ENCODE measurements around the gene DUSP1. TPM values are rescaled to one million over a fixed set of nuclear protein-coding genes. Genes with fewer than 3 reads are reported as not detected.
"Not testable (repeated sequence)": the region's sequence is repeated elsewhere in the genome, so short reads cannot be mapped to it uniquely, and the experiment has no call there.

Gene DUSP1
- total RNA-seq, 1 donor from 2014 or later = 9.7 TPM

- intact Hi-C loops (cut with micrococcal nuclease) = no loop called here
- H3K27me3 Mint-ChIP-seq (ENCODE audit: low read depth) = no peaks in the 10 kb centered on the region
Observed at GRCh38 chr5:172792701-172793570, 21.9 kb upstream of the DUSP1 start.

GRCh38 chr5:172791726-172792445 lies 20.9 kb upstream of the DUSP1 start:
- no peaks in the 10 kb centered on the region for H3K27me3 Mint-ChIP-seq (ENCODE audit: low read depth)
- H3K9me3 Mint-ChIP-seq = no peaks in the 10 kb centered on the region
- intact Hi-C loops (cut with micrococcal nuclease) = no loop called here
- peaks cover 8% of the 10 kb centered on the region for H3K4me1 Mint-ChIP-seq (ENCODE audit: low read depth)
- no peaks in the 10 kb centered on the region for H3K36me3 Mint-ChIP-seq (ENCODE audit: low read depth)
- no peak overlapping the region for H3K4me3 Mint-ChIP-seq (ENCODE audit: low read depth)
- no peak overlapping the region for H3K27ac Mint-ChIP-seq
- DNase-seq (ENCODE audit: low spot score) = no peak

More at GRCh38 chr5:172792701-172793570, 21.9 kb upstream of the DUSP1 start:
- H3K36me3 Mint-ChIP-seq (ENCODE audit: low read depth) = no peaks in the 10 kb centered on the region
- H3K9me3 Mint-ChIP-seq = no peaks in the 10 kb centered on the region
- H3K4me3 Mint-ChIP-seq (ENCODE audit: low read depth) = no peak overlapping the region
- peaks cover 10% of the 10 kb centered on the region for H3K4me1 Mint-ChIP-seq (ENCODE audit: low read depth)
- H3K27ac Mint-ChIP-seq = no peak overlapping the region
- no peak for DNase-seq (ENCODE audit: low spot score)

- Mint-ChIP-seq H3K9me3 (no peaks in the 10 kb centered on the region), H3K36me3 (ENCODE audit: low read depth) (no peaks in the 10 kb centered on the region), H3K27me3 (ENCODE audit: low read depth) (no peaks in the 10 kb centered on the region), H3K27ac (no peak overlapping the region), H3K4me3 (ENCODE audit: low read depth) (no peak overlapping the region), H3K4me1 (ENCODE audit: low read depth) (peaks cover 8% of the 10 kb centered on the region)
- intact Hi-C loops (cut with micrococcal nuclease) = no loop called here
- DNase-seq (ENCODE audit: low spot score) = no peak
Observed at GRCh38 chr5:172791286-172791685, 20.3 kb upstream of the DUSP1 start.

GRCh38 chr5:172790496-172790889 lies 19.5 kb upstream of the DUSP1 start:
- Mint-ChIP-seq H3K9me3 (no peaks in the 10 kb centered on the region), H3K4me3 (ENCODE audit: low read depth) (no peak overlapping the region), H3K27me3 (ENCODE audit: low read depth) (no peaks in the 10 kb centered on the region), H3K36me3 (ENCODE audit: low read depth) (no peaks in the 10 kb centered on the region), H3K4me1 (ENCODE audit: low read depth) (peaks cover 8% of the 10 kb centered on the region), H3K27ac (no peak overlapping the region)
- DNase-seq (ENCODE audit: low spot score) = no peak
- intact Hi-C loops (cut with micrococcal nuclease) = no loop called here

GRCh38 chr5:172789687-172790495 lies 18.9 kb upstream of the DUSP1 start:
- H3K4me1 Mint-ChIP-seq (ENCODE audit: low read depth) = peaks cover 8% of the 10 kb centered on the region
- H3K36me3 Mint-ChIP-seq (ENCODE audit: low read depth) = no peaks in the 10 kb centered on the region
- intact Hi-C loops (cut with micrococcal nuclease) = no loop called here
- no peak for DNase-seq (ENCODE audit: low spot score)
- H3K9me3 Mint-ChIP-seq = no peaks in the 10 kb centered on the region
- H3K4me3 Mint-ChIP-seq (ENCODE audit: low read depth) = no peak overlapping the region
- H3K27ac Mint-ChIP-seq = no peak overlapping the region
- no peaks in the 10 kb centered on the region for H3K27me3 Mint-ChIP-seq (ENCODE audit: low read depth)

GRCh38 chr5:172788771-172789686 lies 18.0 kb upstream of the DUSP1 start:
- DNase-seq (ENCODE audit: low spot score) = no peak
- Mint-ChIP-seq H3K36me3 (ENCODE audit: low read depth) (no peaks in the 10 kb centered on the region), H3K4me1 (ENCODE audit: low read depth) (peaks cover 8% of the 10 kb centered on the region), H3K27ac (no peak overlapping the region), H3K27me3 (ENCODE audit: low read depth) (no peaks in the 10 kb centered on the region), H3K4me3 (ENCODE audit: low read depth) (no peak overlapping the region), H3K9me3 (no peaks in the 10 kb centered on the region)
- intact Hi-C loops (cut with micrococcal nuclease) = no loop called here

GRCh38 chr5:172787538-172787937 lies 16.5 kb upstream of the DUSP1 start:
- H3K27ac Mint-ChIP-seq; intact Hi-C loops (cut with micrococcal nuclease); H3K9me3 Mint-ChIP-seq; H3K4me3 Mint-ChIP-seq (ENCODE audit: low read depth); H3K36me3 Mint-ChIP-seq (ENCODE audit: low read depth); H3K27me3 Mint-ChIP-seq (ENCODE audit: low read depth); DNase-seq (ENCODE audit: low spot score); H3K4me1 Mint-ChIP-seq (ENCODE audit: low read depth): not testable (repeated sequence)

GRCh38 chr5:172786736-172787462 lies 15.9 kb upstream of the DUSP1 start:
- intact Hi-C loops (cut with micrococcal nuclease) = no loop called here
- no peak overlapping the region for H3K4me3 Mint-ChIP-seq (ENCODE audit: low read depth)
- no peak overlapping the region for H3K27ac Mint-ChIP-seq
- DNase-seq (ENCODE audit: low spot score) = no peak
- H3K4me1 Mint-ChIP-seq (ENCODE audit: low read depth) = peaks cover 6% of the 10 kb centered on the region
- H3K36me3 Mint-ChIP-seq (ENCODE audit: low read depth) = no peaks in the 10 kb centered on the region
- no peaks in the 10 kb centered on the region for H3K27me3 Mint-ChIP-seq (ENCODE audit: low read depth)
- no peaks in the 10 kb centered on the region for H3K9me3 Mint-ChIP-seq

- intact Hi-C loops (cut with micrococcal nuclease) = no loop called here
- Mint-ChIP-seq H3K4me1 (ENCODE audit: low read depth) (peaks cover 9% of the 10 kb centered on the region), H3K27ac (no peak overlapping the region), H3K36me3 (ENCODE audit: low read depth) (no peaks in the 10 kb centered on the region), H3K4me3 (ENCODE audit: low read depth) (no peak overlapping the region), H3K9me3 (no peaks in the 10 kb centered on the region), H3K27me3 (ENCODE audit: low read depth) (no peaks in the 10 kb centered on the region)
- DNase-seq (ENCODE audit: low spot score) = no peak
Observed at GRCh38 chr5:172785429-172786088, 14.6 kb upstream of the DUSP1 start.

GRCh38 chr5:172784162-172784561 lies 13.2 kb upstream of the DUSP1 start:
- H3K4me3 Mint-ChIP-seq (ENCODE audit: low read depth); H3K27ac Mint-ChIP-seq; H3K36me3 Mint-ChIP-seq (ENCODE audit: low read depth); H3K9me3 Mint-ChIP-seq; H3K4me1 Mint-ChIP-seq (ENCODE audit: low read depth); intact Hi-C loops (cut with micrococcal nuclease); DNase-seq (ENCODE audit: low spot score); H3K27me3 Mint-ChIP-seq (ENCODE audit: low read depth): not testable (repeated sequence)

GRCh38 chr5:172783319-172783718 lies 12.3 kb upstream of the DUSP1 start:
- H3K9me3 Mint-ChIP-seq; H3K36me3 Mint-ChIP-seq (ENCODE audit: low read depth): not testable (repeated sequence)

More at GRCh38 chr5:172783319-172783718, 12.3 kb upstream of the DUSP1 start:
- H3K4me1 Mint-ChIP-seq (ENCODE audit: low read depth) = peaks cover 12% of the 10 kb centered on the region
- H3K4me3 Mint-ChIP-seq (ENCODE audit: low read depth); intact Hi-C loops (cut with micrococcal nuclease); H3K27me3 Mint-ChIP-seq (ENCODE audit: low read depth); DNase-seq (ENCODE audit: low spot score); H3K27ac Mint-ChIP-seq: not testable (repeated sequence)
